NT2/D1 (cell line): Measurements from ENCODE around the gene SLC5A11.

Source experiments
- YY1 ChIP-seq: IDR thresholded peaks from 2 replicates; pipeline ENCODE4 v1.6.1; 2011; ENCODE audit not compliant: insufficient read length, insufficient read depth
- ZNF274 ChIP-seq: IDR thresholded peaks from 2 replicates; pipeline ENCODE4 v1.6.1; 2011; ENCODE audit warnings: mild to moderate bottlenecking, low read depth, low read length

DNA sequence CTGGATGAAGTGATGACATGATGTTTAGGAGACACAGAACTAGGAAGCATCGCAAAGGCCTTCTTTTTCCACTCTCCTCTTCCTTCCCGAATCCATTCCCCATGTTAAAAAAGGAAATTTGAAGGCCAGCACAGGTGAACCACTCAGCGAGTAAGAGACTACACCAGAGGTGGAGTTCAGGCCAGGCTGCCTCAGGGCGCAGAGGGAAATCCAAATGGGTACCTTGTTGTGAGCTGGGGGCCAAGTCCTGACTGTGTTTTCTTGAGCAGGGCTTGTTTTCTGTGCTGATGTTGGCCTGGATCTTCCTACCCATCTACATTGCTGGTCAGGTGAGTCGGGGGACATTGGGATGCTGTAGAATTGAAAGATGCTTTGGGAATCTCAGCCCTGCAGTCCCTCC, 26.1 kb downstream of the SLC5A11 start:
- TF ChIP-seq YY1, result no peak
- TF ChIP-seq ZNF274, result no peak
